IPS-15b (cell line): ENCODE data around the gene ADAMTSL1.

ENCODE experiments used
- H3K27me3 ChIP-seq: one replicate; pipeline ENCODE4 v1.6.1; 2013; ENCODE audit warnings: low read length; ENCODE audit not compliant: control insufficient read depth, insufficient read depth
- H3K36me3 ChIP-seq: one replicate; pipeline ENCODE4 v1.6.1; 2013; ENCODE audit warnings: low read length; ENCODE audit not compliant: control insufficient read depth, insufficient read depth
- H3K4me1 ChIP-seq: one replicate; pipeline ENCODE4 v1.6.1; 2013; ENCODE audit warnings: mild to moderate bottlenecking, low read length; ENCODE audit not compliant: control insufficient read depth, insufficient read depth
- H3K4me3 ChIP-seq: one replicate; pipeline ENCODE4 v1.5.1; 2013; ENCODE audit warnings: low read depth, low read length
- H3K9ac ChIP-seq: one replicate; pipeline ENCODE4 v1.6.1; 2013; ENCODE audit warnings: low read depth, mild to moderate bottlenecking, low read length
- H3K9me3 ChIP-seq: one replicate; pipeline ENCODE4 v1.6.1; 2013; ENCODE audit warnings: mild to moderate bottlenecking, low read length; ENCODE audit not compliant: control insufficient read depth, insufficient read depth

Gene ADAMTSL1

GRCh38 chr9:18472841-18473251 lies 1.1 kb upstream of the ADAMTSL1 start:
- Histone ChIP-seq H3K9ac (no peak overlapping the region), H3K9me3 (no peaks in the 10 kb centered on the region), H3K4me1 (peaks cover 17% of the 10 kb centered on the region), H3K36me3 (no peaks in the 10 kb centered on the region), H3K27me3 (no peaks in the 10 kb centered on the region), H3K4me3 (no peak overlapping the region)

- Histone ChIP-seq H3K27me3 (no peaks in the 10 kb centered on the region), H3K9ac (no peak overlapping the region), H3K9me3 (no peaks in the 10 kb centered on the region), H3K4me3 (no peak overlapping the region), H3K4me1 (peaks cover 17% of the 10 kb centered on the region), H3K36me3 (no peaks in the 10 kb centered on the region)
Measured at GRCh38 chr9:18474783-18475182, 830 bp downstream of the ADAMTSL1 start.

GRCh38 chr9:18477121-18477660 lies 3.2 kb downstream of the ADAMTSL1 start:
- no peaks in the 10 kb centered on the region for H3K9me3 ChIP-seq
- H3K9ac ChIP-seq = no peak overlapping the region
- no peak overlapping the region for H3K4me3 ChIP-seq
- no peaks in the 10 kb centered on the region for H3K27me3 ChIP-seq
- H3K36me3 ChIP-seq = no peaks in the 10 kb centered on the region
- peaks cover 17% of the 10 kb centered on the region for H3K4me1 ChIP-seq

GRCh38 chr9:18477719-18478118 lies 3.8 kb downstream of the ADAMTSL1 start:
- H3K4me1 ChIP-seq = peaks cover 17% of the 10 kb centered on the region
- H3K9me3 ChIP-seq = no peaks in the 10 kb centered on the region
- no peak overlapping the region for H3K4me3 ChIP-seq
- no peak overlapping the region for H3K9ac ChIP-seq
- no peaks in the 10 kb centered on the region for H3K27me3 ChIP-seq
- H3K36me3 ChIP-seq = no peaks in the 10 kb centered on the region

- peaks cover 9% of the 10 kb centered on the region for H3K4me1 ChIP-seq
- H3K4me3 ChIP-seq = no peak overlapping the region
- H3K9me3 ChIP-seq = no peaks in the 10 kb centered on the region
- no peak overlapping the region for H3K9ac ChIP-seq
- no peaks in the 10 kb centered on the region for H3K36me3 ChIP-seq
- H3K27me3 ChIP-seq = no peaks in the 10 kb centered on the region
Measured at GRCh38 chr9:18478501-18479361, 4.8 kb downstream of the ADAMTSL1 start.

GRCh38 chr9:18479405-18479804 lies 5.5 kb downstream of the ADAMTSL1 start:
- Histone ChIP-seq H3K9ac (no peak overlapping the region), H3K4me1 (peaks cover 6% of the 10 kb centered on the region), H3K36me3 (no peaks in the 10 kb centered on the region), H3K27me3 (no peaks in the 10 kb centered on the region), H3K4me3 (no peak overlapping the region), H3K9me3 (no peaks in the 10 kb centered on the region)

GRCh38 chr9:18480662-18481093 lies 6.7 kb downstream of the ADAMTSL1 start:
- Histone ChIP-seq H3K9ac (no peak overlapping the region), H3K27me3 (no peaks in the 10 kb centered on the region), H3K36me3 (no peaks in the 10 kb centered on the region), H3K9me3 (no peaks in the 10 kb centered on the region), H3K4me3 (no peak overlapping the region), H3K4me1 (peaks cover 2% of the 10 kb centered on the region)

- H3K9me3 ChIP-seq = no peaks in the 10 kb centered on the region
- no peaks in the 10 kb centered on the region for H3K36me3 ChIP-seq
- no peaks in the 10 kb centered on the region for H3K27me3 ChIP-seq
- H3K4me1 ChIP-seq = peaks cover 2% of the 10 kb centered on the region
- no peak overlapping the region for H3K4me3 ChIP-seq
- H3K9ac ChIP-seq = no peak overlapping the region
Measured at GRCh38 chr9:18482371-18482770, 8.4 kb downstream of the ADAMTSL1 start.

- Histone ChIP-seq H3K9ac (no peak overlapping the region), H3K4me1 (peaks cover 2% of the 10 kb centered on the region), H3K27me3 (no peaks in the 10 kb centered on the region), H3K4me3 (no peak overlapping the region), H3K9me3 (no peaks in the 10 kb centered on the region), H3K36me3 (no peaks in the 10 kb centered on the region)
Measured at GRCh38 chr9:18485714-18486113, 11.8 kb downstream of the ADAMTSL1 start.

- peaks cover 2% of the 10 kb centered on the region for H3K4me1 ChIP-seq
- no peak overlapping the region for H3K9ac ChIP-seq
- H3K36me3 ChIP-seq = no peaks in the 10 kb centered on the region
- no peaks in the 10 kb centered on the region for H3K9me3 ChIP-seq
- no peaks in the 10 kb centered on the region for H3K27me3 ChIP-seq
- no peak overlapping the region for H3K4me3 ChIP-seq
Measured at GRCh38 chr9:18487611-18488010, 13.7 kb downstream of the ADAMTSL1 start.

- Histone ChIP-seq H3K4me1 (peaks cover 2% of the 10 kb centered on the region), H3K36me3 (no peaks in the 10 kb centered on the region), H3K9me3 (no peaks in the 10 kb centered on the region), H3K9ac (no peak overlapping the region), H3K27me3 (no peaks in the 10 kb centered on the region), H3K4me3 (no peak overlapping the region)
Measured at GRCh38 chr9:18488886-18489285, 14.9 kb downstream of the ADAMTSL1 start.

GRCh38 chr9:18489861-18490260 lies 15.9 kb downstream of the ADAMTSL1 start:
- Histone ChIP-seq H3K9me3 (no peaks in the 10 kb centered on the region), H3K36me3 (no peaks in the 10 kb centered on the region), H3K9ac (no peak overlapping the region), H3K4me1 (peaks cover 2% of the 10 kb centered on the region), H3K27me3 (no peaks in the 10 kb centered on the region), H3K4me3 (no peak overlapping the region)
